ENCODE data around the gene TPGS2. TPM values are rescaled to one million over a fixed set of nuclear protein-coding genes. Genes with fewer than 3 reads are reported as not detected.

Gene TPGS2
- polyA plus RNA-seq, 1 donor from 2014 or later = 217 TPM

GRCh38 chr18:36872329-36872728, 43.5 kb upstream of the TPGS2 start:
- Histone ChIP-seq H4K20me1 (ENCODE audit: insufficient read depth) (no peaks in the 10 kb centered on the region), H3K27me3 (ENCODE audit: insufficient read depth, low read depth, low read length) (no peaks in the 10 kb centered on the region), H3K4me2 (ENCODE audit: low read length) (no peak overlapping the region), H3K9ac (ENCODE audit: low read length) (no peak overlapping the region), H3K36me3 (ENCODE audit: insufficient read depth, low read length) (no peaks in the 10 kb centered on the region), H3F3A (ENCODE audit: insufficient read depth, low read length, poor library complexity, severe bottlenecking) (no peaks in the 10 kb centered on the region), H3K9me2 (ENCODE audit: insufficient read depth, low read length) (no peaks in the 10 kb centered on the region), H3K79me2 (replicated peaks; ENCODE audit: insufficient read depth, low read length) (no peaks in the 10 kb centered on the region), H2AFZ (ENCODE audit: low read depth, low read length) (no peak overlapping the region), H3K27ac (ENCODE audit: low read length) (no peak overlapping the region), H3K9me3 (ENCODE audit: low read length) (no peaks in the 10 kb centered on the region), H3K4me3 (ENCODE audit: low read length) (no peak overlapping the region)
- TF ChIP-seq REST (IDR thresholded peaks at IDR 0.05; ENCODE audit: borderline replicate concordance) = no peak
- TF ChIP-seq MXI1 (conservative IDR thresholded peaks at IDR 0.05; ENCODE audit: poor library complexity, severe bottlenecking) = no peak
- TF ChIP-seq EZH2 (IDR thresholded peaks at IDR 0.05; ENCODE audit: borderline replicate concordance, insufficient read depth, low read length, poor library complexity, severe bottlenecking) = no peak
- TF ChIP-seq POLR2AphosphoS5 (IDR thresholded peaks at IDR 0.05) = no peak
- no peak for TF ChIP-seq SMC3 (conservative IDR thresholded peaks at IDR 0.05; ENCODE audit: poor library complexity)
- TF ChIP-seq EP300 (conservative IDR thresholded peaks at IDR 0.05; ENCODE audit: poor library complexity, severe bottlenecking) = no peak
- no peak for TF ChIP-seq RAD21 (conservative IDR thresholded peaks at IDR 0.05)
- TF ChIP-seq, protein P1, sequence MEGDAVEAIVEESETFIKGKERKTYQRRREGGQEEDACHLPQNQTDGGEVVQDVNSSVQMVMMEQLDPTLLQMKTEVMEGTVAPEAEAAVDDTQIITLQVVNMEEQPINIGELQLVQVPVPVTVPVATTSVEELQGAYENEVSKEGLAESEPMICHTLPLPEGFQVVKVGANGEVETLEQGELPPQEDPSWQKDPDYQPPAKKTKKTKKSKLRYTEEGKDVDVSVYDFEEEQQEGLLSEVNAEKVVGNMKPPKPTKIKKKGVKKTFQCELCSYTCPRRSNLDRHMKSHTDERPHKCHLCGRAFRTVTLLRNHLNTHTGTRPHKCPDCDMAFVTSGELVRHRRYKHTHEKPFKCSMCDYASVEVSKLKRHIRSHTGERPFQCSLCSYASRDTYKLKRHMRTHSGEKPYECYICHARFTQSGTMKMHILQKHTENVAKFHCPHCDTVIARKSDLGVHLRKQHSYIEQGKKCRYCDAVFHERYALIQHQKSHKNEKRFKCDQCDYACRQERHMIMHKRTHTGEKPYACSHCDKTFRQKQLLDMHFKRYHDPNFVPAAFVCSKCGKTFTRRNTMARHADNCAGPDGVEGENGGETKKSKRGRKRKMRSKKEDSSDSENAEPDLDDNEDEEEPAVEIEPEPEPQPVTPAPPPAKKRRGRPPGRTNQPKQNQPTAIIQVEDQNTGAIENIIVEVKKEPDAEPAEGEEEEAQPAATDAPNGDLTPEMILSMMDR (IDR thresholded peaks at IDR 0.05; ENCODE audit: poor library complexity, severe bottlenecking) = no peak
- no peak for TF ChIP-seq TAF1 (IDR thresholded peaks at IDR 0.05; ENCODE audit: low read depth)

GRCh38 chr18:36871801-36872200, 43.0 kb upstream of the TPGS2 start:
- H2AFZ ChIP-seq (ENCODE audit: low read depth, low read length) = no peak overlapping the region
- no peaks in the 10 kb centered on the region for H3K27me3 ChIP-seq (ENCODE audit: insufficient read depth, low read depth, low read length)
- no peaks in the 10 kb centered on the region for H3K36me3 ChIP-seq (ENCODE audit: insufficient read depth, low read length)
- H3K9me3 ChIP-seq (ENCODE audit: low read length) = no peaks in the 10 kb centered on the region
- H3K27ac ChIP-seq (ENCODE audit: low read length) = no peak overlapping the region
- TF ChIP-seq POLR2AphosphoS5 (IDR thresholded peaks at IDR 0.05) (no peak), REST (IDR thresholded peaks at IDR 0.05; ENCODE audit: borderline replicate concordance) (no peak), MXI1 (conservative IDR thresholded peaks at IDR 0.05; ENCODE audit: poor library complexity, severe bottlenecking) (no peak), SMC3 (conservative IDR thresholded peaks at IDR 0.05; ENCODE audit: poor library complexity) (no peak), EZH2 (IDR thresholded peaks at IDR 0.05; ENCODE audit: borderline replicate concordance, insufficient read depth, low read length, poor library complexity, severe bottlenecking) (no peak), RAD21 (conservative IDR thresholded peaks at IDR 0.05) (no peak), TAF1 (IDR thresholded peaks at IDR 0.05; ENCODE audit: low read depth) (no peak), EP300 (conservative IDR thresholded peaks at IDR 0.05; ENCODE audit: poor library complexity, severe bottlenecking) (no peak)
- TF ChIP-seq, protein P1 (IDR thresholded peaks at IDR 0.05; ENCODE audit: poor library complexity, severe bottlenecking) = no peak
- H3K9ac ChIP-seq (ENCODE audit: low read length) = no peak overlapping the region
- H3K79me2 ChIP-seq (replicated peaks; ENCODE audit: insufficient read depth, low read length) = no peaks in the 10 kb centered on the region
- H3K4me2 ChIP-seq (ENCODE audit: low read length) = no peak overlapping the region
- H3F3A ChIP-seq (ENCODE audit: insufficient read depth, low read length, poor library complexity, severe bottlenecking) = no peaks in the 10 kb centered on the region
- no peaks in the 10 kb centered on the region for H3K9me2 ChIP-seq (ENCODE audit: insufficient read depth, low read length)
- H4K20me1 ChIP-seq (ENCODE audit: insufficient read depth) = no peaks in the 10 kb centered on the region
- no peak overlapping the region for H3K4me3 ChIP-seq (ENCODE audit: low read length)

Measured in neural cell (in vitro differentiated cells).